Measurements from ENCODE around the gene GLB1L3. TPM values are rescaled to one million over a fixed set of nuclear protein-coding genes. Genes with fewer than 3 reads are reported as not detected.

The GLB1L3 gene
- total and polyA plus RNA-seq, 2 donors (not counting 3 experiments of a cell fraction or from before 2014, with no cell fraction given): not detected

DNA sequence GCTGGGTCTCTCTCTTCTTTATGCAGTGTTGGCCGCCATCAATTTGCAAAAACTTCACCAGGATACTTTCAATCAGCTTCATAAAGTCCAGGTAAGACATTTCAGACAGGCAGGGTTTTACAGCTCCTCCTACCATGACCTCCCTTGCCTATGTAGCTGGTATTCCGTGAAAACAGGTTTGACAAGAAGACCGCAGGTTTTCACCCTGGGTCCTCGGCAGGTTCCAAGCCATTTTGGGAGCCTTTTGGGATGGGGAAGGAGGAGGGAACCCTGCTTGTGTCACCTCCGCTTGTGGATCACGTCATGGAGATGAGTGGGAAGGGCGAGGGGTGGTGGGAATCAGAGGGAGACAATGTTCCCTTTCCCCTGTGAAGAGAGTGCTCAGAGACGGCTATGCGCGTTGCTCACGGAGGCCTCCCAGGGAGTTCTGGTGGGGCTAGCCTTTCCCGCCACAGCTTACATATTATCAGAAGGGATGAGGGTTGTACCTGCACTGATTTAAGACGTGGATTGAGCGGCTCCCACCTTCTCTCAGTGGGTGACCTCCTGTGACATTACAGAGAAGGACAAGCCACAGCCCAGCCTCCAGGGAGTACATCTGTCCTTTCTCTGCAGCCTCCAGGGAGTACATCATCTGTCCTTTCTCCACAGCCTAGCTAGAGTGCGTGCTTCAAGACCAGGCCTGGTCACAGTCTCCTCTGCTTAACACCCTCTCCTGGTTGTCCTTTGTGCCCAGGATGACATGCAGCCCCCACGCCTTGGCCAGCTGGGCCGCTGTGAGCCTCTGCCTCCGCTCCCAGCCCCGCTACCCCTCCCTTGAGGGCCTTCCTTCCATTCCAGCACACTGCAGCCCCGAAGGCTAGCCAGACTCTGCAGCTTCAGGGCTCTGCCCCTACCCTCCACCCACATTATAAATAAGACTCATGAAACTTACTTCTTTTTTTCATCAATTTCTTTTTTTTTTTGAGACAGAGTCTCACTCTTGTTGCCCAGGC is 17.2 kb downstream of the GLB1L3 start:
- Histone ChIP-seq H3K36me3 (ENCODE audit: control insufficient read depth in 2 of 2, extremely low read depth in 1 of 2, insufficient read depth in 2 of 2, low read length in 2 of 2) (no peaks in the 10 kb centered on the region), H2AFZ (ENCODE audit: low read depth, low read length) (no peak overlapping the region), H3K9me3 (replicated peaks; ENCODE audit: control insufficient read depth, insufficient read depth, low read length) (no peaks in the 10 kb centered on the region), H3K27ac (ENCODE audit: insufficient read depth, low read depth, low read length) (no peak overlapping the region), H4K20me1 (replicated peaks; ENCODE audit: control insufficient read depth, extremely low read depth, insufficient read depth, low read length) (no peaks in the 10 kb centered on the region), H3K79me2 (ENCODE audit: control insufficient read depth, insufficient read depth, low read length) (no peaks in the 10 kb centered on the region), H3K27me3 (ENCODE audit: control insufficient read depth in 2 of 2, insufficient read depth in 2 of 2, low read length in 2 of 2) (no peaks in the 10 kb centered on the region), H3K9ac (replicated peaks; ENCODE audit: extremely low read depth, insufficient read depth, low read length) (no peak overlapping the region), H3K9me1 (replicated peaks; ENCODE audit: control insufficient read depth, extremely low read depth, insufficient read depth, low read length) (no peaks in the 10 kb centered on the region), H3K4me2 (ENCODE audit: insufficient read depth, low read length) (no peak overlapping the region), H3K4me1 (ENCODE audit: control insufficient read depth, extremely low read depth, insufficient read depth, low read length) (no peaks in the 10 kb centered on the region), H3K4me3 (replicated peaks in 1 of 3; ENCODE audit: insufficient read depth in 1 of 3, low read depth in 1 of 3, low read length in 3 of 3) (no peak overlapping the region)
- intact Hi-C loops (cut with micrococcal nuclease) (no loop called here), dilution Hi-C loops (cut with MboI; ENCODE audit: extremely low pct_ligation_motif_present, low sequenced_read_pairs) (no loop called here)
- FAIRE-seq (no peak), DNase-seq (ENCODE audit: low read depth, low spot score) (no peak)
- ChIA-PET POLR2A (no interaction called here), CTCF (no interaction called here)
- no TSS peak for BruUV-seq (replicated peaks)
- TF ChIP-seq EZH2 (IDR thresholded peaks at IDR 0.05; ENCODE audit: borderline replicate concordance, low read depth, low read length, severe bottlenecking) (no peak), POLR2AphosphoS5 (IDR thresholded peaks at IDR 0.05; ENCODE audit: insufficient read depth, low read depth, low read length) (no peak), POLR2A (IDR thresholded peaks at IDR 0.05; ENCODE audit: low read depth, low read length) (no peak), GATA2 (IDR thresholded peaks at IDR 0.05; ENCODE audit: insufficient read depth, insufficient read length, low read depth, low read length) (no peak), MYC (IDR thresholded peaks at IDR 0.05; ENCODE audit: low read depth, low read length) (no peak), JUN (IDR thresholded peaks at IDR 0.05; ENCODE audit: borderline replicate concordance, insufficient read depth, insufficient read length, low read depth) (no peak), FOS (IDR thresholded peaks at IDR 0.05; ENCODE audit: borderline replicate concordance, insufficient read depth, low read length) (no peak)
- TF ChIP-seq, protein P1, sequence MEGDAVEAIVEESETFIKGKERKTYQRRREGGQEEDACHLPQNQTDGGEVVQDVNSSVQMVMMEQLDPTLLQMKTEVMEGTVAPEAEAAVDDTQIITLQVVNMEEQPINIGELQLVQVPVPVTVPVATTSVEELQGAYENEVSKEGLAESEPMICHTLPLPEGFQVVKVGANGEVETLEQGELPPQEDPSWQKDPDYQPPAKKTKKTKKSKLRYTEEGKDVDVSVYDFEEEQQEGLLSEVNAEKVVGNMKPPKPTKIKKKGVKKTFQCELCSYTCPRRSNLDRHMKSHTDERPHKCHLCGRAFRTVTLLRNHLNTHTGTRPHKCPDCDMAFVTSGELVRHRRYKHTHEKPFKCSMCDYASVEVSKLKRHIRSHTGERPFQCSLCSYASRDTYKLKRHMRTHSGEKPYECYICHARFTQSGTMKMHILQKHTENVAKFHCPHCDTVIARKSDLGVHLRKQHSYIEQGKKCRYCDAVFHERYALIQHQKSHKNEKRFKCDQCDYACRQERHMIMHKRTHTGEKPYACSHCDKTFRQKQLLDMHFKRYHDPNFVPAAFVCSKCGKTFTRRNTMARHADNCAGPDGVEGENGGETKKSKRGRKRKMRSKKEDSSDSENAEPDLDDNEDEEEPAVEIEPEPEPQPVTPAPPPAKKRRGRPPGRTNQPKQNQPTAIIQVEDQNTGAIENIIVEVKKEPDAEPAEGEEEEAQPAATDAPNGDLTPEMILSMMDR (IDR thresholded peaks at IDR 0.05; ENCODE audit: extremely low read depth in 1 of 2, insufficient read depth in 1 of 2, low read depth in 1 of 2, low read length in 2 of 2): no peak
- TF ChIP-seq, protein P2, sequence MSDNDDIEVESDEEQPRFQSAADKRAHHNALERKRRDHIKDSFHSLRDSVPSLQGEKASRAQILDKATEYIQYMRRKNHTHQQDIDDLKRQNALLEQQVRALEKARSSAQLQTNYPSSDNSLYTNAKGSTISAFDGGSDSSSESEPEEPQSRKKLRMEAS (IDR thresholded peaks at IDR 0.05; ENCODE audit: insufficient read depth, insufficient read length): no peak
